ENCODE results near the gene B3GNT8.
A peak's percentile ranks its signal among the peaks of the same experiment; 100 is the strongest.
"Not testable (repeated sequence)": the region's sequence is repeated elsewhere in the genome, so short reads cannot be mapped to it uniquely, and the experiment has no call there.

B3GNT8 gene

DNA sequence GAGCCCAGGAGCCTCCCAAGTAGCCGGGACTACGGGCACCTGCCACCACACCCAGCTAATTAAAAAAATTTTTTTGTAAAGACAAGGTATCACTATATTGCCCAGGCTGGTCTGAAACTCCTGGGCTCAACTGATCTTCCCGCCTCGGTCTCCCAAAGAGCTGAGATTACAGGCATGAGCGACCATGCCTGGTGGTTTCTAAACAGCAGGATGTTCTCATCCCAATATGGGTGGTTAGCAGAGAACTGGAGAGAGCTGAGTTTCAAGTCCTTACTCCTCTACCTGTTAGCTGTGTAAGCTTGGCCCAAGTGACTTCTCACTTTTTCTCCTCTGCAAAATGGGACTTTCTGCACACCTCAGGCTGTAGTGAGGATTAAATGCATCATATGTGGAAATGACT is 42.8 kb downstream of the B3GNT8 start:
- DNase-seq = no peak

GRCh38 chr19:41381536-41381935 is 45.6 kb downstream of the B3GNT8 start:
- DNase-seq = not testable (repeated sequence)

DNA sequence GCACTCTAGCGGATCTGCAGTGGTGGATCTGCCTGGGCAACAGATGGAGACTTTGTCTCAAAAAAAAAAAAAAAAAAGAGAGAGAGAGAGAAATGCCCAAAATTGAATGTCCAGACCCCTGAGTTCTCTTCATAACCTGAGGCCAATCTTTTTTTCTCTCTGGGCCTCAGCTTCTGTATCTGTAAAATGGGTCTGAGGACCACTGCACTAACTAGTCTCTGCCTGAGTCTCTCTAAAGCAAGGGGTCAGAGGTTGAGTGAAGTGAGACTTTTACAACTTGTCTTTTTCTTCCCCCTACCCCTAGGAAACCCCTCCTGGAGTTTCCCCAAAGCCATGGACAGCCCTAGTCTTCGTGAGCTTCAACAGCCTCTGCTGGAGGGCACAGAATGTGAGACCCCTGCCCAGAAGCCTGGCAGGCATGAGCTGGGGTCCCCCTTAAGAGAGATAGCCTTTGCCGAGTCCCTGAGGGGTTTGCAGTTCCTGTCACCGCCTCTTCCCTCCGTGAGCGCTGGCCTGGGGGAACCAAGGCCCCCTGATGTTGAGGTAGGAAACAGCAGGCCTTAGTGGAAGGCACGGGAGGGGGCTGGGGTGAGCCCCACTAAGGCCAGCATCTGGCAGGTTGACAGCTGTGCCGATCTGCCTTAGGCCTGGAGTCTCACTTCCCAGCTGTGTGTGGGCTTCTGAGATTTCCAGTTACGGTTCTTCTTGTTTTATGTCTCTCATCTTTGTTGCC is 49.0 kb downstream of the B3GNT8 start:
- peak; percentile 69 for DNase-seq

DNA sequence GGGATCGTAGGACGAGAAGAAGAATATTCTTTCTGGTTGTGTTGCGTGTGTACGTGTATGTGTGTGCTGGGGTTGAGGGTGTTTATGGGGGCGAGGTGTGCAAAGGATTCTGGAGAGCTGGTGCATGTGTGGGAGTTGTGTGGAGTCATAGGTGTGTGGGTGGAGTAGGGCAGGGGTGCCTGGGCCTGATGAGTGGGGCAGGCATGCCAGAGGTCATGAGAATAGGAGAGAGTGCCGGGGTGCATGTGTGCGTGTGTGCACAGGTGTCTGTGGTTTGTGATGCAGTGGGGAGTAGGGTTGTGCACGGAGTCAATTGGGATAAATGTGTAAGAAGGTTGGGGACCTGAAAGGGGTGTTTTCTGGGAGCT is 50.2 kb downstream of the B3GNT8 start:
- DNase-seq = no peak

GRCh38 chr19:41376241-41376997 is 50.8 kb downstream of the B3GNT8 start, which contains the start of gene TMEM91:
TSS of gene TMEM91 (plus strand) at chr19:41376533. CDS start at chr19:41378310, 1,777 bp downstream.
- peak; percentile 74 for DNase-seq

Measured in islet precursor cell (in vitro differentiated cells).